CD14-positive monocyte (primary cell): Measurements from ENCODE around the gene ITM2B. TPM values are rescaled to one million over a fixed set of nuclear protein-coding genes. Genes with fewer than 3 reads are reported as not detected.

ENCODE experiments used
- DNase-seq, 3 donors: peaks; one replicate each; pipeline ENCODE4 v3.0.0-alpha.2; 2011 to 2022
- H2AFZ ChIP-seq: 2 replicates; pipeline ENCODE4 v1.6.0; 2012; ENCODE audit warnings: mild to moderate bottlenecking, low read depth, low read length, inconsistent platforms; ENCODE audit not compliant: insufficient read depth, poor library complexity, severe bottlenecking
- H3K27ac ChIP-seq, 2 donors: 1 replicate in 1 of 2; 2 replicates in 1 of 2; pipeline ENCODE4 v1.5.1; 2012 to 2013; ENCODE audit warnings: low read length in 2 of 2, control low read depth in 1 of 2, inconsistent platforms in 1 of 2, low read depth in 1 of 2, mild to moderate bottlenecking in 1 of 2
- H3K27me3 ChIP-seq, 2 donors: one replicate each; pipeline versions ENCODE4 v1.6.0 to v1.6.1; 2011 to 2013; ENCODE audit warnings: low read length in 2 of 2; ENCODE audit not compliant: control insufficient read depth in 2 of 2, insufficient read depth in 2 of 2
- H3K36me3 ChIP-seq, 2 donors: replicated peaks in 1 of 2; 1 replicate in 1 of 2; 2 replicates in 1 of 2; pipeline versions ENCODE4 v1.5.1 to v1.6.1; 2012 to 2013; ENCODE audit warnings: low read length in 2 of 2, control low read depth in 1 of 2, inconsistent platforms in 1 of 2, mild to moderate bottlenecking in 1 of 2; ENCODE audit not compliant: insufficient read depth in 2 of 2, control insufficient read depth in 1 of 2
- H3K4me1 ChIP-seq, 2 donors: 1 replicate in 1 of 2; 2 replicates in 1 of 2; pipeline versions ENCODE4 v1.5.1 to v1.6.1; 2012 to 2013; ENCODE audit warnings: low read length in 2 of 2, control low read depth in 1 of 2, inconsistent platforms in 1 of 2, mild to moderate bottlenecking in 1 of 2, moderate library complexity in 1 of 2; ENCODE audit not compliant: insufficient read depth in 2 of 2, control insufficient read depth in 1 of 2
- H3K4me2 ChIP-seq: replicated peaks from 2 replicates; pipeline ENCODE3; 2012; ENCODE audit warnings: low read length, moderate library complexity, mild to moderate bottlenecking; ENCODE audit not compliant: poor library complexity, severe bottlenecking; ENCODE audit errors: extremely low read depth
- H3K4me3 ChIP-seq, 3 experiments: fragments of 200-600 bp in 1 of 3; sonication (generic) in 1 of 3; replicated peaks in 1 of 3; 1 replicate in 2 of 3; 2 replicates in 1 of 3; pipeline ENCODE4 v1.5.1; 2011 to 2013; ENCODE audit warnings: low read length in 3 of 3, mild to moderate bottlenecking in 3 of 3, control low read depth in 2 of 3, low read depth in 2 of 3, inconsistent platforms in 1 of 3, moderate library complexity in 1 of 3
- H3K79me2 ChIP-seq: 2 replicates; pipeline ENCODE4 v1.6.0; 2012; ENCODE audit warnings: mild to moderate bottlenecking, control low read depth, inconsistent platforms, low read length, moderate library complexity; ENCODE audit not compliant: insufficient read depth
- H3K9ac ChIP-seq: 2 replicates; pipeline ENCODE4 v1.6.0; 2017; ENCODE audit warnings: low read length, mild to moderate bottlenecking; ENCODE audit not compliant: insufficient read depth, poor library complexity, severe bottlenecking
- H3K9me3 ChIP-seq, 2 donors: replicated peaks in 1 of 2; 1 replicate in 1 of 2; 2 replicates in 1 of 2; pipeline versions ENCODE4 v1.5.1 to v1.6.1; 2012 to 2013; ENCODE audit warnings: low read length in 2 of 2, control low read depth in 1 of 2; ENCODE audit not compliant: control insufficient read depth in 1 of 2, insufficient read depth in 1 of 2
- H4K20me1 ChIP-seq: 2 replicates; pipeline ENCODE4 v1.6.0; 2012; ENCODE audit warnings: mild to moderate bottlenecking, low read length, control low read depth, moderate library complexity; ENCODE audit not compliant: insufficient read depth
- H3K27ac Mint-ChIP-seq, 7 donors: one replicate each; pipeline ENCODE4 v1.8.0; 2020; ENCODE audit warnings: mild to moderate bottlenecking in 7 of 7, mixed read lengths in 7 of 7, moderate library complexity in 6 of 7, inconsistent platforms in 2 of 7
- H3K27me3 Mint-ChIP-seq, 3 donors: one replicate each; pipeline ENCODE4 v1.8.0; 2021 to 2022; ENCODE audit warnings: low read depth in 3 of 3, mild to moderate bottlenecking in 3 of 3, mixed read lengths in 3 of 3, moderate library complexity in 3 of 3, inconsistent platforms in 1 of 3
- H3K36me3 Mint-ChIP-seq, 2 donors: one replicate each; pipeline ENCODE4 v1.8.0; 2020; ENCODE audit warnings: mixed read lengths in 2 of 2, inconsistent platforms in 1 of 2, mild to moderate bottlenecking in 1 of 2
- H3K4me1 Mint-ChIP-seq: one replicate; pipeline ENCODE4 v1.8.0; 2020; ENCODE audit warnings: mild to moderate bottlenecking, mixed read lengths
- H3K4me3 Mint-ChIP-seq, 2 donors: one replicate each; pipeline ENCODE4 v1.8.0; 2020; ENCODE audit warnings: mild to moderate bottlenecking in 2 of 2, mixed read lengths in 2 of 2, moderate library complexity in 1 of 2
- H3K9me3 Mint-ChIP-seq, 7 donors: one replicate each; pipeline ENCODE4 v1.8.0; 2020 to 2022; ENCODE audit warnings: mixed read lengths in 7 of 7, mild to moderate bottlenecking in 6 of 7, moderate library complexity in 6 of 7, inconsistent platforms in 2 of 7
- whole genome bisulfite sequencing: methylation state at CpG from one replicate; pipeline ENCODE4 v1.1.5; 2013; ENCODE audit warnings: missing lambda C conversion rate; ENCODE audit not compliant: insufficient coverage; 5-methylcytosine and 5-hydroxymethylcytosine counted together
- intact Hi-C, 2 donors: fragments of 100-400 bp; cut with micrococcal nuclease; formaldehyde crosslinking; loops; one replicate each; pipeline versions ENCODE4 v1.15.0 to v1.15.1; 2023
- polyA plus RNA-seq, 3 donors: library from polyadenylated mRNA; depleted of rRNA in 1 of 3; unstranded in 2 of 3; stranded (reverse) in 1 of 3; fragments of 300-500 nt in 2 of 3; fragments of >200 nt in 1 of 3; fragmentation: Illumina TruSeq in 2 of 3; gene quantifications; 1 replicate in 2 of 3; 2 replicates in 1 of 3; pipeline ENCODE4 v1.2.3, GENCODE V29; 2012 to 2021
- TF ChIP-seq, protein P1 (sequence below): fragments of 200-600 bp; IDR thresholded peaks from one replicate; pipeline ENCODE4 v1.8.0; 2022; ENCODE audit warnings: antibody characterized with exemption, mild to moderate bottlenecking

Gene ITM2B
- polyA plus RNA-seq, 3 donors: 702 to 1,657 (median 1,502) TPM

DNA sequence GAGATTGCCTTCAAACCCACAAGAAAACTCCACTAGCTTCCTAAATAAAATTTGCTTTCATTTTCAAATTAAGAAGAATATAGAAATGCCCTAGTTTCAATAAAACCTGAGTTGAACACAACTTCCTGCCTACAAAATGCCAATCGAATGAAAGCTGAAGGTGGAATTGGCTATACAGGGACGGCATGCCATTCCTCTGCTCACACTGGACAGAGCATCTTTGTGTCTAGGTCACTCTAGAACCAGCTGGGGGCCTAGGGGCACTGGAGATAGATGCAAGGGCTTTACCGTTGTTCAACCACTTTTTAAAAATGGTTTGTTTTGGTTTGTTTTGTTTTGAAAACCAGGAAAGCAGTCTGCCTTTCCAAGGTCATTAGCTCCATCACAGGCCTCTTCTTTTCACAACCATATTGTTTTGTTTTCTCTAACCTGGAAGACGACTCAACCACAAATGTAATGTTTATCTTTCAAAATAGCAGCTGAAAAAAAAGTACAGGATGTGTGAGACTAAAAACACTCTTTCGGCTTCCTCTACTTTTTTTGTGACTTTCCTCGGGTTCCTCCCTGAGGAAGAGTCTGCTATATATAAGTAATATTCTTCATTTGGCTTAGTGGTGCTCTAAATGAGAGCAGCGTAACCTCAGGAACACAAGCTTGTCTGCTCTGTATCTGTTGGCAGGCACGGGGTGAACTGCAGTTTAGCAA, 11.9 kb upstream of the ITM2B start:
- Mint-ChIP-seq H3K4me1 (peaks cover 42% of the 10 kb centered on the region), H3K36me3 (peaks cover 3% of the 10 kb centered on the region in 2 donors), H3K4me3 (peak overlapping the region; percentile 25 to 91), H3K27me3 (peaks cover 0 to 3% (median 3%) of the 10 kb centered on the region in 3 donors), H3K9me3 (peaks cover 11 to 19% (median 17%) of the 10 kb centered on the region in 7 donors), H3K27ac (peak overlapping the region; percentile 94 to 97 (median 96))
- Histone ChIP-seq H3K79me2 (no peaks in the 10 kb centered on the region), H4K20me1 (no peaks in the 10 kb centered on the region), H3K4me2 (peak overlapping the region; percentile 64), H3K9ac (peak overlapping the region; percentile 25), H3K4me1 (peaks cover 35 to 45% of the 10 kb centered on the region in 2 donors), H3K36me3 (no peaks in the 10 kb centered on the region), H3K27me3 (no peaks in the 10 kb centered on the region), H2AFZ (peak overlapping the region; percentile 51), H3K4me3 (peak overlapping the region in 1 of 3 experiments; percentile 74), H3K27ac (peak overlapping the region; percentile 59 to 89), H3K9me3 (peaks cover 18% of the 10 kb centered on the region in 2 donors)
- intact Hi-C loops: loop anchor here in 1 of 2 donors (5.0 kb wide), 1 partner anchor 79 kb away; no protein-coding TSS in a partner anchor
- WGBS: 0% methylated on average over 1 of the region's 8 CpGs
- DNase-seq: peak; percentile 67 to 70 (median 67)
- TF ChIP-seq, protein P1, sequence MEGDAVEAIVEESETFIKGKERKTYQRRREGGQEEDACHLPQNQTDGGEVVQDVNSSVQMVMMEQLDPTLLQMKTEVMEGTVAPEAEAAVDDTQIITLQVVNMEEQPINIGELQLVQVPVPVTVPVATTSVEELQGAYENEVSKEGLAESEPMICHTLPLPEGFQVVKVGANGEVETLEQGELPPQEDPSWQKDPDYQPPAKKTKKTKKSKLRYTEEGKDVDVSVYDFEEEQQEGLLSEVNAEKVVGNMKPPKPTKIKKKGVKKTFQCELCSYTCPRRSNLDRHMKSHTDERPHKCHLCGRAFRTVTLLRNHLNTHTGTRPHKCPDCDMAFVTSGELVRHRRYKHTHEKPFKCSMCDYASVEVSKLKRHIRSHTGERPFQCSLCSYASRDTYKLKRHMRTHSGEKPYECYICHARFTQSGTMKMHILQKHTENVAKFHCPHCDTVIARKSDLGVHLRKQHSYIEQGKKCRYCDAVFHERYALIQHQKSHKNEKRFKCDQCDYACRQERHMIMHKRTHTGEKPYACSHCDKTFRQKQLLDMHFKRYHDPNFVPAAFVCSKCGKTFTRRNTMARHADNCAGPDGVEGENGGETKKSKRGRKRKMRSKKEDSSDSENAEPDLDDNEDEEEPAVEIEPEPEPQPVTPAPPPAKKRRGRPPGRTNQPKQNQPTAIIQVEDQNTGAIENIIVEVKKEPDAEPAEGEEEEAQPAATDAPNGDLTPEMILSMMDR: no peak

DNA sequence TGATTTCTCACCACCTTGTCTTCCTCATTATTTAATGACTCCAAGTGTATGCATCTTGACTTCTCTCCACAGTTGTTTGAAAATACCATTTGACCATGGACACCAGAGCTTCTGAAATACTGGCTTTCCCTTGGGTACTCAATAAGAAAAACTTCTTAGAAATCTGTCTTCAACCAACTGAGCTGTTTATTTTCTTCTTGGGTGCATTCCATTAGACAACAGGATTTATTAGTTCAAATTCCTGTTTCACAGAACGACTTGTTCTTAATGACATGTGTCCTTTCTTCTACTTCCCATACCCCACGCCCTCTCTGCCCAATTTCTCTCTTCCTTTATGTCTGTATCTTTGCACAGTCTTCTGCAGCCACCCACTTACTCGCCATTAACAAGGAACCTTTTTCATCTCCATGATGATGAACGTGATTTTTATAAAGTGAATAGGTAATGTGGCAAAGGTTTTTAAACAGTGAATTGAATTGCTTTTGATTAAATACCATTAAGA, 11.3 kb upstream of the ITM2B start:
- Histone ChIP-seq H3K4me2 (peak overlapping the region; percentile 64), H3K79me2 (no peaks in the 10 kb centered on the region), H2AFZ (peak overlapping the region; percentile 51), H3K27me3 (no peaks in the 10 kb centered on the region), H3K4me1 (peaks cover 35 to 45% of the 10 kb centered on the region in 2 donors), H4K20me1 (no peaks in the 10 kb centered on the region), H3K27ac (peak overlapping the region; percentile 88 to 89), H3K9ac (peak overlapping the region; percentile 25), H3K36me3 (no peaks in the 10 kb centered on the region), H3K9me3 (peaks cover 12% of the 10 kb centered on the region in 2 donors), H3K4me3 (peak overlapping the region in 1 of 3 experiments; percentile 74)
- TF ChIP-seq, protein P1: no peak
- peak overlapping the region; percentile 94 to 97 (median 96) for H3K27ac Mint-ChIP-seq
- H3K4me3 Mint-ChIP-seq: peak overlapping the region; percentile 32 to 91
- WGBS: 13% methylated on average over 1 of the region's 4 CpGs
- H3K27me3 Mint-ChIP-seq: peaks cover 0 to 3% (median 3%) of the 10 kb centered on the region in 3 donors
- H3K9me3 Mint-ChIP-seq: peaks cover 7 to 14% (median 13%) of the 10 kb centered on the region in 7 donors
- peak in 1 of 3 donors; percentile 43 for DNase-seq
- intact Hi-C loops: loop anchor here in 1 of 2 donors (5.0 kb wide), 1 partner anchor 79 kb away; no protein-coding TSS in a partner anchor
- H3K4me1 Mint-ChIP-seq: peaks cover 42% of the 10 kb centered on the region
- peaks cover 1 to 2% of the 10 kb centered on the region in 2 donors for H3K36me3 Mint-ChIP-seq
